K562 treated with DMSO at 1 percent for 24 hours (cell line): ENCODE results near the gene FAM72A. TPM values are rescaled to one million over a fixed set of nuclear protein-coding genes. Genes with fewer than 3 reads are reported as not detected.

Experiments used
- total RNA-seq: library from RNA; unstranded; fragments of 300-600 nt; gene quantifications from 2 replicates; pipeline ENCODE4 v1.2.3, GENCODE V29; 2022; ENCODE audit warnings: low read depth; ENCODE audit not compliant: insufficient read depth

Gene FAM72A
- total RNA-seq, result 10.1 and 12.1 TPM in 2 replicates

DNA sequence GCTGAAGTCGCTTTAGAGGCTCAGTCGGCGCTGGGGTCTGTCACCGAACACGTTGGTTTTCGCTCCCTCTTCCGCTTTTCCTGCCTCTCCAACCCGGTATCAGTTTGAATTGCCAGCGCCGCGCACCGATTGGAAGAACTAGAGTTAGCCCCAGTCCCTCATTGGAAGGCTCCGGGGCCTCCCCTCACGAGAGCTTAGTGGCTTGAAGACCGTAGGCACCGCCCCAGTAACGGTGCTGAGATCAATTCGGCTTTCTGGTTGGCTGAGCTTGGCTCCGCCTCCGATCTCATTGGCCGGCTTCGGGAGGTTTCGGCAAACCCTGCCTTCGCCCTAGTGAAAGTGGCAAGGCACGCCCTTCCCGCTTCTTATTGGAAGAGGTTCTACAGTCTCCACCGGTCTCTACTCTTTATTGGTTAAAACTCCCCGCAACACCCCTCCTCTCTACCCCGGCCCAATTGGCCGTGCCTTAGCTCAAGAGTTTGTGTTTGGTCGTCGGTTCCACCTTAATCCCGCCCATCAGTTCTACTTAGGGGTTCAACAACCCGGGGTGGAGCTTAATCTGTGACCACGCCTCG is at the start of gene FAM72A:
FAM72A (minus strand) TSS at position 51 of the 575 bp plus-strand sequence. CDS start 814 bp downstream, outside the sequence.

DNA sequence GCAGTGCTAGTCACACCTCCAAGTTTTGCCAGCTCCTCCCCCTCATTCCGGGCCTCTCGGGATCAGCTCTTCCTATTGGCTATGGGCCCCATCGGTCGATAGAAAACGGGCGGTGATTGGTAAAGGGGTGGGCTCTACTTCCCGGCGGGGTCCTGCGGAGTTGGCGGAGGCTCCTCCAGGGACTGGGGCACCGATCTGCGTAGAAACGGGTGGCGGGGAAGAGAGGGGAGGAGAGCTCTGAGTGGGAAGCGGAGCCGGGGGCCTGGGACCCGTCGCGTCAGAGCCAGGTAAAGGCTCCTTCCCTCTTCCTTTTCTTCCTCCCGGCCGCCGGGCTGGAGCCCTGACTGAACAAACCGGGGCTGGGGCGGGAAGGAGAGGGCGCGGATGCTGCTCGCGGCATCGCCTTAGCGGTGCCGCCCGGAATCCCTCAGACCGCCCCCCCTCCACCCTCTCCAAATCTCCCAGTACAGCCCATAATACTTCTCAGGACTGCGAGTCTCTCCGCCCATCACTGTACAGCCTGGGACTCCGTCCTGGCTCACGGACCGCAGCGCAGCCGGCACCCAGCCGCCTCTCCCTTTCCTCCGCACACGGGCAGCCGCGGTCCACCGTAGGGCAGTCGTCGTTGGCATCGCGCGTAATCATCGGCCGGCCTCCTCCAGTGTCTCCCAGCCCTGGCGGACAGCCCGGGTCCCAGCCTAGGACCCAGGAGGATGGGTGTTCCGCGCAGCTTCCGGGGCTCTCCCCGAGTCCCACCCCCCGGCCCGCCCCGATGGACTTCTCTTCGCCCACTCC is 922 bp upstream of the FAM72A start, which contains the start of gene SRGAP2:
SRGAP2 (plus strand) TSS at position 178 of the 795 bp plus-strand sequence. CDS start 2,430 bp downstream, outside the sequence.

Other genes with a start within 250 kb of the FAM72A start
- gene RAB7B, start 199.4 kb downstream of the FAM72A start, total RNA-seq, result not detected in 2 replicates
- not detected in 2 replicates for gene CTSE, start 178.9 kb downstream of the FAM72A start, total RNA-seq
- gene RHEX, start 149.7 kb downstream of the FAM72A start, total RNA-seq, result not detected in 2 replicates
- not detected in 2 replicates for gene AVPR1B, start 85.5 kb downstream of the FAM72A start, total RNA-seq
- 59.8 and 60.3 TPM in 2 replicates for gene SRGAP2, start 702 bp upstream of the FAM72A start, total RNA-seq